Endothelial cell of umbilical vein (primary cell): Measurements from ENCODE around the gene GATAD2A. TPM values are rescaled to one million over a fixed set of nuclear protein-coding genes. Genes with fewer than 3 reads are reported as not detected.

Experiments used
- BruUV-seq: library from RNA; stranded (reverse); fragments of 400-500 nt; replicated peaks from 2 replicates; lab custom pipeline; 2021; lab: Mats Ljungman, UMichigan
- CTCF ChIA-PET: fragments of 300-600, 350-600 bp; sonication (Branson Sonifier 250); formaldehyde crosslinking; loops from one replicate; lab custom pipeline; 2021; ENCODE audit warnings: antibody characterized with exemption, inconsistent platforms; lab: Charles Lee
- POLR2A ChIA-PET: fragments of 300-600, 350-600 bp; sonication (Branson Sonifier 250); formaldehyde crosslinking; loops from one replicate; lab custom pipeline; 2021; ENCODE audit warnings: antibody characterized with exemption, inconsistent platforms; lab: Charles Lee
- DNase-seq: peaks from one replicate; pipeline ENCODE4 v3.0.0-alpha.2; 2011; ENCODE audit warnings: low read depth, low spot score
- FAIRE-seq: peaks from 2 replicates; lab custom pipeline; 2011; peaks lifted over from hg19 to GRCh38; lab: Jason Lieb, UNC
- H2AFZ ChIP-seq: 2 replicates; pipeline ENCODE4 v1.6.0; 2012; ENCODE audit warnings: low read depth, low read length, control low read depth, inconsistent platforms
- H3K27ac ChIP-seq: 2 replicates; pipeline ENCODE4 v1.5.1; 2011; ENCODE audit warnings: low read depth, mild to moderate bottlenecking, control low read depth, low read length, moderate library complexity; ENCODE audit not compliant: insufficient read depth
- H3K27me3 ChIP-seq, 2 experiments: 2 replicates each; pipeline versions ENCODE4 v1.6.0 to v1.6.1; 2011; ENCODE audit warnings: low read length in 2 of 2, mixed read lengths in 1 of 2; ENCODE audit not compliant: control insufficient read depth in 2 of 2, insufficient read depth in 2 of 2
- H3K36me3 ChIP-seq, 2 experiments: 2 replicates in 1 of 2; 3 replicates in 1 of 2; pipeline ENCODE4 v1.5.1; 2011; ENCODE audit warnings: low read length in 2 of 2, mild to moderate bottlenecking in 1 of 2, moderate library complexity in 1 of 2; ENCODE audit not compliant: control insufficient read depth in 2 of 2, insufficient read depth in 2 of 2; ENCODE audit errors: extremely low read depth in 1 of 2
- H3K4me1 ChIP-seq: 3 replicates; pipeline ENCODE4 v1.5.1; 2011; ENCODE audit warnings: mild to moderate bottlenecking, low read length; ENCODE audit not compliant: control insufficient read depth, insufficient read depth; ENCODE audit errors: extremely low read depth
- H3K4me2 ChIP-seq: 2 replicates; pipeline ENCODE4 v1.6.1; 2011; ENCODE audit warnings: low read length, control low read depth, mixed read lengths; ENCODE audit not compliant: insufficient read depth
- H3K4me3 ChIP-seq, 3 experiments: fragments of 200-600 bp in 1 of 3; sonication (generic), shearing (Covaris generic) in 1 of 3; replicated peaks in 1 of 3; 2 replicates each; pipeline ENCODE4 v1.5.1; 2011 to 2016; ENCODE audit warnings: control low read depth in 3 of 3, low read length in 3 of 3, mild to moderate bottlenecking in 2 of 3, inconsistent platforms in 1 of 3, low read depth in 1 of 3, moderate library complexity in 1 of 3; ENCODE audit not compliant: insufficient read depth in 1 of 3
- H3K79me2 ChIP-seq: 2 replicates; pipeline ENCODE4 v1.6.0; 2012; ENCODE audit warnings: low read length, inconsistent platforms; ENCODE audit not compliant: control insufficient read depth, insufficient read depth
- H3K9ac ChIP-seq: replicated peaks from 2 replicates; pipeline ENCODE3; 2011; ENCODE audit warnings: low read length, control low read depth; ENCODE audit not compliant: insufficient read depth; ENCODE audit errors: extremely low read depth
- H3K9me1 ChIP-seq: replicated peaks from 3 replicates; pipeline ENCODE4 v1.6.0; 2011; ENCODE audit warnings: mild to moderate bottlenecking, low read length; ENCODE audit not compliant: control insufficient read depth, insufficient read depth; ENCODE audit errors: extremely low read depth
- H3K9me3 ChIP-seq: replicated peaks from 2 replicates; pipeline ENCODE4 v1.5.1; 2012; ENCODE audit warnings: low read length, inconsistent platforms; ENCODE audit not compliant: control insufficient read depth, insufficient read depth
- H4K20me1 ChIP-seq: replicated peaks from 2 replicates; pipeline ENCODE3; 2011; ENCODE audit warnings: mild to moderate bottlenecking, low read length; ENCODE audit not compliant: control insufficient read depth, insufficient read depth; ENCODE audit errors: extremely low read depth
- EZH2 ChIP-seq: IDR thresholded peaks from 2 replicates; pipeline ENCODE4 v1.6.1; 2012; ENCODE audit warnings: borderline replicate concordance, low read depth, mild to moderate bottlenecking, moderate library complexity, low read length, inconsistent platforms; ENCODE audit not compliant: severe bottlenecking
- FOS ChIP-seq: IDR thresholded peaks from 2 replicates; pipeline ENCODE4 v1.6.1; 2011; ENCODE audit warnings: mild to moderate bottlenecking, low read length, moderate library complexity, borderline replicate concordance; ENCODE audit not compliant: insufficient read depth
- GATA2 ChIP-seq: IDR thresholded peaks from 2 replicates; pipeline ENCODE4 v1.7.0; 2011; ENCODE audit warnings: low read depth, mild to moderate bottlenecking, moderate library complexity, mixed read lengths, low read length; ENCODE audit not compliant: insufficient read length, insufficient read depth
- JUN ChIP-seq: IDR thresholded peaks from 2 replicates; pipeline ENCODE4 v1.6.1; 2011; ENCODE audit warnings: borderline replicate concordance, low read depth; ENCODE audit not compliant: insufficient read length, insufficient read depth
- MYC ChIP-seq: IDR thresholded peaks from one replicate; pipeline ENCODE4 v1.6.1; 2011; ENCODE audit warnings: mild to moderate bottlenecking, low read depth, low read length
- POLR2A ChIP-seq: IDR thresholded peaks from 2 replicates; pipeline ENCODE4 v1.6.1; 2012; ENCODE audit warnings: low read depth, mild to moderate bottlenecking, control low read depth, low read length
- POLR2AphosphoS5 ChIP-seq: IDR thresholded peaks from 2 replicates; pipeline ENCODE4 v1.6.1; 2012; ENCODE audit warnings: low read depth, mild to moderate bottlenecking, control low read depth, low read length, moderate library complexity; ENCODE audit not compliant: insufficient read depth
- dilution Hi-C: fragments of 300-500 bp; cut with MboI; formaldehyde crosslinking; loops from one replicate; pipeline ENCODE4 v1.15.0; 2019; ENCODE audit warnings: low sequenced_read_pairs; ENCODE audit not compliant: extremely low pct_ligation_motif_present
- intact Hi-C: fragments of 100-400 bp; cut with micrococcal nuclease; formaldehyde crosslinking; loops from one replicate; pipeline ENCODE4 v1.10.0; 2022
- polyA plus RNA-seq, 4 experiments: library from polyadenylated mRNA; depleted of rRNA in 3 of 4; stranded (reverse) in 3 of 4; unstranded in 1 of 4; fragments of >200 nt; gene quantifications; 2 replicates each; pipeline versions ENCODE4 v1.2.1 to v1.2.3, GENCODE V29; 2011 to 2012; ENCODE audit warnings: missing spikeins in 1 of 4
- total RNA-seq: library from RNA; stranded (reverse); gene quantifications from 2 replicates; pipeline ENCODE4 v1.2.3, GENCODE V29; 2021
- TF ChIP-seq, protein P1 (sequence below), 2 donors: IDR thresholded peaks; 1 replicate in 1 of 2; 2 replicates in 1 of 2; pipeline ENCODE4 v1.5.1; 2011; ENCODE audit warnings: low read length in 2 of 2, mild to moderate bottlenecking in 2 of 2, moderate library complexity in 2 of 2, control low read depth in 1 of 2, inconsistent platforms in 1 of 2, low read depth in 1 of 2; ENCODE audit not compliant: insufficient read depth in 1 of 2; ENCODE audit errors: extremely low read depth in 1 of 2
- TF ChIP-seq, protein P2 (sequence below): IDR thresholded peaks from 2 replicates; pipeline ENCODE4 v1.6.1; 2011; ENCODE audit not compliant: insufficient read depth, insufficient read length

The GATAD2A gene
- total and polyA plus RNA-seq, 2 donors (not counting 3 experiments of a cell fraction or from before 2014, with no cell fraction given) = 27.3 to 134 TPM

GRCh38 chr19:19372656-19373416 lies 32.6 kb upstream of the GATAD2A start:
- FAIRE-seq = peak; percentile 99
- no peaks in the 10 kb centered on the region for H3K79me2 ChIP-seq
- no peaks in the 10 kb centered on the region for H3K36me3 ChIP-seq
- no peaks in the 10 kb centered on the region for H3K9me1 ChIP-seq
- H3K27ac ChIP-seq = peak overlapping the region; percentile 66
- ChIA-PET CTCF (interaction anchor here (0.6 to 1.6 kb wide), 8 partner anchors 8 to 117 kb away, joined by 3 to 17 read pairs (median 5); no protein-coding TSS in a partner anchor), POLR2A (interaction anchor here (0.6 to 1.7 kb wide), 3 partner anchors 13 to 99 kb away, joined by 3 to 6 read pairs (median 3); no protein-coding TSS in a partner anchor)
- TF ChIP-seq, protein P1, sequence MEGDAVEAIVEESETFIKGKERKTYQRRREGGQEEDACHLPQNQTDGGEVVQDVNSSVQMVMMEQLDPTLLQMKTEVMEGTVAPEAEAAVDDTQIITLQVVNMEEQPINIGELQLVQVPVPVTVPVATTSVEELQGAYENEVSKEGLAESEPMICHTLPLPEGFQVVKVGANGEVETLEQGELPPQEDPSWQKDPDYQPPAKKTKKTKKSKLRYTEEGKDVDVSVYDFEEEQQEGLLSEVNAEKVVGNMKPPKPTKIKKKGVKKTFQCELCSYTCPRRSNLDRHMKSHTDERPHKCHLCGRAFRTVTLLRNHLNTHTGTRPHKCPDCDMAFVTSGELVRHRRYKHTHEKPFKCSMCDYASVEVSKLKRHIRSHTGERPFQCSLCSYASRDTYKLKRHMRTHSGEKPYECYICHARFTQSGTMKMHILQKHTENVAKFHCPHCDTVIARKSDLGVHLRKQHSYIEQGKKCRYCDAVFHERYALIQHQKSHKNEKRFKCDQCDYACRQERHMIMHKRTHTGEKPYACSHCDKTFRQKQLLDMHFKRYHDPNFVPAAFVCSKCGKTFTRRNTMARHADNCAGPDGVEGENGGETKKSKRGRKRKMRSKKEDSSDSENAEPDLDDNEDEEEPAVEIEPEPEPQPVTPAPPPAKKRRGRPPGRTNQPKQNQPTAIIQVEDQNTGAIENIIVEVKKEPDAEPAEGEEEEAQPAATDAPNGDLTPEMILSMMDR (IDR thresholded peaks at IDR 0.05; ENCODE audit: extremely low read depth in 1 of 2, insufficient read depth in 1 of 2, low read depth in 1 of 2, low read length in 2 of 2) = no peak
- TF ChIP-seq POLR2AphosphoS5 (peak; percentile 66), POLR2A (peak; percentile 51), JUN (peak; percentile 51), FOS (peak; percentile 74), MYC (no peak), EZH2 (no peak), GATA2 (no peak)
- TF ChIP-seq, protein P2, sequence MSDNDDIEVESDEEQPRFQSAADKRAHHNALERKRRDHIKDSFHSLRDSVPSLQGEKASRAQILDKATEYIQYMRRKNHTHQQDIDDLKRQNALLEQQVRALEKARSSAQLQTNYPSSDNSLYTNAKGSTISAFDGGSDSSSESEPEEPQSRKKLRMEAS = no peak
- peak overlapping the region; percentile 46 for H3K9ac ChIP-seq
- no peaks in the 10 kb centered on the region for H3K27me3 ChIP-seq
- H3K4me3 ChIP-seq = no peak overlapping the region
- peak overlapping the region; percentile 80 for H3K4me2 ChIP-seq
- H3K4me1 ChIP-seq = peaks cover 11% of the 10 kb centered on the region
- no peaks in the 10 kb centered on the region for H3K9me3 ChIP-seq
- no peaks in the 10 kb centered on the region for H4K20me1 ChIP-seq
- DNase-seq = peak; percentile 80
- TSS peak; percentile 48 for BruUV-seq
- intact Hi-C loops = loop anchor here (1.0 kb wide), 1 partner anchor 12 kb away; no protein-coding TSS in a partner anchor
- peak overlapping the region; percentile 69 for H2AFZ ChIP-seq
- dilution Hi-C loops = no loop called here
